ENCODE data around the gene ACAD9.

DNA sequence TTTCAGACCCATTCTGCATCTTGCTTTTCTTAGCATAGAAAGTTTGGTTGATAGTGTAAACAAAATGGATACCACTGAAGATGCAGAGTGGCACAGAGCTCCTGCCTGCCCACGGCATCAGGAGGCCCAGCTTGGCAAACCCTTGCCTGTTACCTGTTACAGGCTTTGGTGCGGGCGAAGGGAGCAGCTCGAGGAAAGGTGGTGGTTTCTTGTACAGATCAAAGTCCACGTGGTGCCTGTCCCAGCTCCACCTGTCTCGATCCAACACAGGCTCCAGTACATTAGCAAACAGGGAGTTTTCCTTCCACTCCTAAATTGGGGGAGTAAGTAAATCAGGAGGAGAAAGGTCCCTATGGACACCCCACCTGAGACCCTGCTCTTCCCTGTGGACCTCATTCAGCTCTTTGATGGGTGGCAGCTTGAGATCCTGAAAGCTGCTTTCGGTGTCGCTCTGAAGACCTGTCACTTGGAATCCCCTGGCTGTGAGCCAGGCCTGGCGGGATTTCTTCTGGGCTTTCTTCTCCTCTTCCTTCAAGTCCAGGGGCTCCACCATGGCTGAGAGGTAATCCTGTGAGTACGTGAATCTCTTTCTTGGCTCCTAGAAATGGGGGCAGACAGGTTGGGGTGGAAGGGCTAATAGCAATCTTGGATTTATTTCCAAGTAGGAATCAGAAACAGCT is 35.7 kb downstream of the ACAD9 start:
- TF ChIP-seq POLR2AphosphoS5 (IDR thresholded peaks at IDR 0.05; ENCODE audit: borderline replicate concordance, low read depth, low read length) (no peak), EZH2 (IDR thresholded peaks at IDR 0.05) (no peak), FOXP2 (optimal IDR thresholded peaks at IDR 0.05; ENCODE audit: control extremely low read depth, extremely low read length, insufficient read depth) (no peak)

Data from SK-N-MC (cell line).